ENCODE data around the gene SPTB. TPM values are rescaled to one million over a fixed set of nuclear protein-coding genes. Genes with fewer than 3 reads are reported as not detected.
A peak's percentile ranks its signal among the peaks of the same experiment; 100 is the strongest.

SPTB gene
- total RNA-seq, 1 experiment from 2014 or later, result 0.13 TPM

DNA sequence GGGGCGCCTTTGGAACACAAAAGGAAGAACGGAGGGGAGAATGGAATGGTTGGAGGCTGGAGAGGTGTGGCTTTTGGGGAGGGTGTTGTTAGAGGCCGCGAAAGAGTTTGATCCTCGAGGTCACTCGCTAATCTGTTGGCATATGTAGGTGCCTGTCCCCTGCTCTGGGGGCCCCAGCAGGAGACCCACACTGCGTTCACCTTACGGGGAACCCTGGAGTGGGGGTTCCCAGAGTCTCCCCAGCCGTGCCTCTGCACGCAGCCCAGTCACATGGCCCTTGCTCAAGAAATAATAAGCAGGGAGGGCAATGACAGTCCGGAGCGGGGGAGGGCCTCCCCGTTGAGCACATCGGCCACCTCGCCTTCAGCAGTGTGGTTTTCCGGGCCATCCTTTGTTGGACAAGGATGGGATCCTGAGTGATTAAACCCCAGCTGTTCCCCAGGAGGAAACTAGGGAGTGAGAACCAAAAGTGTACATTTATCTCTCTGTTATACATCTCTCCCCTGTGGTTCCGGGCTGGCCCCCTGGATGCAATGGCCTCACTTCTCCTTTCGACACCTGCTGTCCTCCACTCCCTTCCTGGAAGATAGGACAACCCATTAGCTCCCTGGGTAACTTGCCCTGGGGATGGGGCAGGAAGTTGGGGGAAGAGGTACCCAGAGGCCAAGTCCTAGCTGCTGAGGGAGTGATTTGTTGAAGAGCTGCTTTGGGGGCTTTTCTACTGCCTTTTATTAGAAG is 174.2 kb downstream of the SPTB start:
- in situ Hi-C loops (cut with HindIII; ENCODE audit: low pct_unique_long_range_greater_than_20kb, low sequenced_read_pairs), result no loop called here
- ChIA-PET POLR2A (no interaction called here), CTCF (interaction anchor here (0.6 kb wide), 1 partner anchor 402 kb away, joined by 3 read pairs; no protein-coding TSS in a partner anchor)
- BruUV-seq (replicated peaks), result TSS peak; percentile 63
- intact Hi-C loops (cut with micrococcal nuclease; ENCODE audit: unreplicated experiment), result loop anchor here (5.0 kb wide), 1 partner anchor 57 kb away; no protein-coding TSS in a partner anchor
- ATAC-seq (0 out of 2 replicates have a peak, but pooled peaks have one; percentile 28), DNase-seq (ENCODE audit: low read depth, low spot score) (no peak)
- no peaks in the 10 kb centered on the region; the same call in none of the 2 replicates for H3K36me3 ChIP-seq (ENCODE audit: control insufficient read depth, insufficient read depth, low read length)
- peaks cover 45% of the 10 kb centered on the region for H3K4me1 ChIP-seq (ENCODE audit: control insufficient read depth, insufficient read depth, low read length)
- TF ChIP-seq, protein P1, sequence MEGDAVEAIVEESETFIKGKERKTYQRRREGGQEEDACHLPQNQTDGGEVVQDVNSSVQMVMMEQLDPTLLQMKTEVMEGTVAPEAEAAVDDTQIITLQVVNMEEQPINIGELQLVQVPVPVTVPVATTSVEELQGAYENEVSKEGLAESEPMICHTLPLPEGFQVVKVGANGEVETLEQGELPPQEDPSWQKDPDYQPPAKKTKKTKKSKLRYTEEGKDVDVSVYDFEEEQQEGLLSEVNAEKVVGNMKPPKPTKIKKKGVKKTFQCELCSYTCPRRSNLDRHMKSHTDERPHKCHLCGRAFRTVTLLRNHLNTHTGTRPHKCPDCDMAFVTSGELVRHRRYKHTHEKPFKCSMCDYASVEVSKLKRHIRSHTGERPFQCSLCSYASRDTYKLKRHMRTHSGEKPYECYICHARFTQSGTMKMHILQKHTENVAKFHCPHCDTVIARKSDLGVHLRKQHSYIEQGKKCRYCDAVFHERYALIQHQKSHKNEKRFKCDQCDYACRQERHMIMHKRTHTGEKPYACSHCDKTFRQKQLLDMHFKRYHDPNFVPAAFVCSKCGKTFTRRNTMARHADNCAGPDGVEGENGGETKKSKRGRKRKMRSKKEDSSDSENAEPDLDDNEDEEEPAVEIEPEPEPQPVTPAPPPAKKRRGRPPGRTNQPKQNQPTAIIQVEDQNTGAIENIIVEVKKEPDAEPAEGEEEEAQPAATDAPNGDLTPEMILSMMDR (IDR thresholded peaks at IDR 0.05), result no peak
- TF ChIP-seq POLR2AphosphoS5 (IDR thresholded peaks at IDR 0.05; ENCODE audit: low read depth, low read length) (no peak), TCF7L2 (IDR thresholded peaks at IDR 0.05; ENCODE audit: low read depth, low read length) (no peak), SIN3A (IDR thresholded peaks at IDR 0.05; ENCODE audit: borderline replicate concordance, insufficient read depth, low read depth, low read length) (no peak)
- TF ChIP-seq, protein P2, sequence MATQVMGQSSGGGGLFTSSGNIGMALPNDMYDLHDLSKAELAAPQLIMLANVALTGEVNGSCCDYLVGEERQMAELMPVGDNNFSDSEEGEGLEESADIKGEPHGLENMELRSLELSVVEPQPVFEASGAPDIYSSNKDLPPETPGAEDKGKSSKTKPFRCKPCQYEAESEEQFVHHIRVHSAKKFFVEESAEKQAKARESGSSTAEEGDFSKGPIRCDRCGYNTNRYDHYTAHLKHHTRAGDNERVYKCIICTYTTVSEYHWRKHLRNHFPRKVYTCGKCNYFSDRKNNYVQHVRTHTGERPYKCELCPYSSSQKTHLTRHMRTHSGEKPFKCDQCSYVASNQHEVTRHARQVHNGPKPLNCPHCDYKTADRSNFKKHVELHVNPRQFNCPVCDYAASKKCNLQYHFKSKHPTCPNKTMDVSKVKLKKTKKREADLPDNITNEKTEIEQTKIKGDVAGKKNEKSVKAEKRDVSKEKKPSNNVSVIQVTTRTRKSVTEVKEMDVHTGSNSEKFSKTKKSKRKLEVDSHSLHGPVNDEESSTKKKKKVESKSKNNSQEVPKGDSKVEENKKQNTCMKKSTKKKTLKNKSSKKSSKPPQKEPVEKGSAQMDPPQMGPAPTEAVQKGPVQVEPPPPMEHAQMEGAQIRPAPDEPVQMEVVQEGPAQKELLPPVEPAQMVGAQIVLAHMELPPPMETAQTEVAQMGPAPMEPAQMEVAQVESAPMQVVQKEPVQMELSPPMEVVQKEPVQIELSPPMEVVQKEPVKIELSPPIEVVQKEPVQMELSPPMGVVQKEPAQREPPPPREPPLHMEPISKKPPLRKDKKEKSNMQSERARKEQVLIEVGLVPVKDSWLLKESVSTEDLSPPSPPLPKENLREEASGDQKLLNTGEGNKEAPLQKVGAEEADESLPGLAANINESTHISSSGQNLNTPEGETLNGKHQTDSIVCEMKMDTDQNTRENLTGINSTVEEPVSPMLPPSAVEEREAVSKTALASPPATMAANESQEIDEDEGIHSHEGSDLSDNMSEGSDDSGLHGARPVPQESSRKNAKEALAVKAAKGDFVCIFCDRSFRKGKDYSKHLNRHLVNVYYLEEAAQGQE (IDR thresholded peaks at IDR 0.05; ENCODE audit: insufficient read depth in 1 of 2, low read depth in 2 of 2, low read length in 1 of 2), result no peak
- H3K9me3 ChIP-seq (ENCODE audit: control insufficient read depth, insufficient read depth, low read depth, low read length), result no peaks in the 10 kb centered on the region
- no peaks in the 10 kb centered on the region for H3K27me3 ChIP-seq (ENCODE audit: control insufficient read depth, insufficient read depth, low read length)
- peak overlapping the region; percentile 71 to 76 for H3K4me3 ChIP-seq (ENCODE audit: low read depth in 2 of 2, low read length in 2 of 2)
- peak overlapping the region; percentile 79 for H3K27ac ChIP-seq (ENCODE audit: low read length)

DNA sequence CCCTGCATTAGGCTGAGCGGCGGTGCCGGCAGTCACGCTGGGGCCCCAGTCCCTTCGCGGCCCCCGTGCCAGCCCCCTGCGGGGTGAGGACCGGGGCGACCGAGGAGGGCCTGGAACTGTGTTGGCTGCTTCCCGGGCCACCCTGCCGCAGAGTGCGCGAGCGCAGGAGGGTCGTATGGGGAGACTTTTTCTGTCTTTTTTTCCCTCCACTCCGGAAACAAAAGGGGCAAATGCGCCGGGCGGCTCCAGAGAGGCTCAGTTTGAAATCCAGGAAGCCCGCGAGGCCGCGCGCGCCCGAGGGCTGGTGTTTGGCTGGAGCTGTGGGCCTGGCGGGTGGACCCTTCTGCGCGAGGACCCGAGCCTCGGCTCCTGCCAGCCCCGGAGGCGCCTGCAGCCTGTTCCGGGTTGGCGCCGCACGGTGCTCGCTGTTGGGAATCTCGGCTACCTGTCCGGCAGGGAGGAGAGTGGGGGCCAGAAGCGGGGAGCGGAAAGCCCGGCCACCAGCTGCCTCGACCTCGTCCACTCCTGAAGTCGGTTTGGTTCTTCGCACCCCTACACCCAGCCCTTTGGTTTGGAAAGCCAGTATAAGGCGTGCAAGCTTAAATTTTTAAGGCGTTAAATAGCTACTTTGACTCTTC is 174.8 kb downstream of the SPTB start:
- Histone ChIP-seq H3K9me3 (ENCODE audit: control insufficient read depth, insufficient read depth, low read depth, low read length) (no peaks in the 10 kb centered on the region), H3K27ac (ENCODE audit: low read length) (peak overlapping the region; percentile 79), H3K4me3 (ENCODE audit: low read depth in 2 of 2, low read length in 2 of 2) (peak overlapping the region; percentile 71 to 76), H3K4me1 (ENCODE audit: control insufficient read depth, insufficient read depth, low read length) (peaks cover 45% of the 10 kb centered on the region), H3K27me3 (ENCODE audit: control insufficient read depth, insufficient read depth, low read length) (no peaks in the 10 kb centered on the region), H3K36me3 (ENCODE audit: control insufficient read depth, insufficient read depth, low read length) (no peaks in the 10 kb centered on the region; the same call in none of the 2 replicates)
- POLR2A ChIA-PET, result no interaction called here
- no peak for DNase-seq (ENCODE audit: low read depth, low spot score)
- intact Hi-C loops (cut with micrococcal nuclease; ENCODE audit: unreplicated experiment), result loop anchor here (5.0 kb wide), 1 partner anchor 57 kb away; no protein-coding TSS in a partner anchor
- CTCF ChIA-PET, result no interaction called here
- in situ Hi-C loops (cut with HindIII; ENCODE audit: low pct_unique_long_range_greater_than_20kb, low sequenced_read_pairs), result no loop called here
- ATAC-seq, result peak; percentile 19
- TF ChIP-seq, protein P2 (IDR thresholded peaks at IDR 0.05; ENCODE audit: insufficient read depth in 1 of 2, low read depth in 2 of 2, low read length in 1 of 2), result no peak
- TF ChIP-seq, protein P1 (IDR thresholded peaks at IDR 0.05), result no peak
- TF ChIP-seq SIN3A (IDR thresholded peaks at IDR 0.05; ENCODE audit: borderline replicate concordance, insufficient read depth, low read depth, low read length) (0 out of 2 replicates have a peak, but pooled peaks have one; percentile 49), POLR2AphosphoS5 (IDR thresholded peaks at IDR 0.05; ENCODE audit: low read depth, low read length) (no peak)
- no TSS peak for BruUV-seq (replicated peaks)
